HG02943 (cell line): Measurements from ENCODE around the gene ST7L.

Experiments
- ATAC-seq: cut with Tn5 transposase; IDR thresholded peaks from one replicate; pipeline ENCODE4 v1.9.1; 2021; ENCODE audit warnings: mild to moderate bottlenecking, low read depth, moderate library complexity; ENCODE audit not compliant: unreplicated experiment

ST7L gene

DNA sequence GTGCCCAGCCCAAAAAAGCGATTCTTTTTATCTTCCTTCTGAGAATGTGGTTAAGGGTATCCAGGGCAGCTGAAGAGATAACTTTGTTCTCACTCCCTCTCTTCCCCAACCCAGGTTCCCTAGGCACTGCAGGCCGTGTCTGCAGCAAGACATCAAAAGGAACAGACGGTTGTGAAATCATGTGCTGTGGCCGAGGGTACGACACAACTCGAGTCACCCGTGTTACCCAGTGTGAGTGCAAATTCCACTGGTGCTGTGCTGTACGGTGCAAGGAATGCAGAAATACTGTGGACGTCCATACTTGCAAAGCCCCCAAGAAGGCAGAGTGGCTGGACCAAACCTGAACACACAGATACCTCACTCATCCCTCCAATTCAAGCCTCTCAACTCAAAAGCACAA, 98.8 kb downstream of the ST7L start:
- ATAC-seq = no peak

DNA sequence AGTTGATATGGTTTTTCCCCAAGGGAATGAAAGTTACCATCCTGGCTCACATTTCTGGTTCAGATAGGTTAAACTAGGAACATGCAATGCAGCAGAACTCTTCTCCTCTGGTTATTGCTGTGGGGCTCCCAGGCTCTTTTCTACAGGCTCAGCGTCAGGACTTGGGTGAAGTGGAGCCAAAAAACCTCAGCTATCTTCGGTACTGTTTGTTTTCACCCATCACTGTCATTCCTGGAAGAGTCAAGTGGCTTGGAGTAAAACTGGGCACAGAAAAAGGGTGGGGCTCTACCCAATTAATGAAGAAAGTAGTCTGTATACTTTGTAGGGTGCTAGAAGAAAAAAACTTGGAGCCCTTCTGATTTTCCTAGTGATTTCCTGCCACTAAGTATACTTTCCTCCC, 100.8 kb downstream of the ST7L start:
- ATAC-seq = no peak

DNA sequence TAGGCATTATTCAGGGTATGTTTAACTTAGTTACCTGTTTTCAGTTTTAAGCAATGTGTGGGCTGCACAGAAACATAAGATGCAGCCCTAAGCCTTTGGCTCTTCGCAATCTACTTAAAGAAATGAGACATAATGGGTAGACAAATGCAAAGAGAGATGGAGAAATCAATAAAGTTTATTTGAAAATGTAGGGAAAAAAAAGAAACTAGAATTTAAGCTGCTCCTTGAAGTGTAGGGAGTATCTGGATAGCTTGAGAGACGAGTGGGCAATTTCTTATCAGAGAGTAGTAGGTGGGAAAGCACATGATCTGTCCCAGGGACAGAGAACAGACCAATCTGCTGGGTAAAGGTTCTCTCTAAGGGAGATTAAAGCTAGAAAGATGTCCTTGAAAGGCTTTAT, 101.3 kb downstream of the ST7L start:
- no peak for ATAC-seq

DNA sequence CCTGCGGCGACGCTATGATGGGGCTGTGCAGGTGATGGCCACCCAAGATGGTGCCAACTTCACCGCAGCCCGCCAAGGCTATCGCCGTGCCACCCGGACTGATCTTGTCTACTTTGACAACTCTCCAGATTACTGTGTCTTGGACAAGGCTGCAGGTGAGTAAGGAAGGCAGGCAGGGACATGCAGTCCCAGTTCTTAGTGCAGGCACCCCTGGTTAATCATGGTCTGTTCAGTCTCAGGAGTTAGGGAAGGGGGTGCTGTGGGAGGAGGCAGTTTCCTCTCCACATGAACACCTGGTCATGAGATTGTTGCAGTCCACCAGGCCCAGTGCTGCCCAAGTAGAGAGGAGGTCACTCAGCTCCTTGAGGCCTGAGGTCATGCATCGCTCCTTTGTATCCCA, 101.7 kb downstream of the ST7L start:
- ATAC-seq = no peak

DNA sequence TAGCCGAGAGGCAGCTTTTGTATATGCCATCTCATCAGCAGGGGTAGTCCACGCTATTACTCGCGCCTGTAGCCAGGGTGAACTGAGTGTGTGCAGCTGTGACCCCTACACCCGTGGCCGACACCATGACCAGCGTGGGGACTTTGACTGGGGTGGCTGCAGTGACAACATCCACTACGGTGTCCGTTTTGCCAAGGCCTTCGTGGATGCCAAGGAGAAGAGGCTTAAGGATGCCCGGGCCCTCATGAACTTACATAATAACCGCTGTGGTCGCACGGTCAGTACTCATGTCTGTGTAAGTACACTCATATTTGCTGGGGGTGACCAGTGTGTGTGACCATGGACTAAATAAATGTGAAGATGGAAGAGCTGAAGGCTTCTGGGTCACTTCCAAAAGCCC, 102.8 kb downstream of the ST7L start:
- no peak for ATAC-seq

DNA sequence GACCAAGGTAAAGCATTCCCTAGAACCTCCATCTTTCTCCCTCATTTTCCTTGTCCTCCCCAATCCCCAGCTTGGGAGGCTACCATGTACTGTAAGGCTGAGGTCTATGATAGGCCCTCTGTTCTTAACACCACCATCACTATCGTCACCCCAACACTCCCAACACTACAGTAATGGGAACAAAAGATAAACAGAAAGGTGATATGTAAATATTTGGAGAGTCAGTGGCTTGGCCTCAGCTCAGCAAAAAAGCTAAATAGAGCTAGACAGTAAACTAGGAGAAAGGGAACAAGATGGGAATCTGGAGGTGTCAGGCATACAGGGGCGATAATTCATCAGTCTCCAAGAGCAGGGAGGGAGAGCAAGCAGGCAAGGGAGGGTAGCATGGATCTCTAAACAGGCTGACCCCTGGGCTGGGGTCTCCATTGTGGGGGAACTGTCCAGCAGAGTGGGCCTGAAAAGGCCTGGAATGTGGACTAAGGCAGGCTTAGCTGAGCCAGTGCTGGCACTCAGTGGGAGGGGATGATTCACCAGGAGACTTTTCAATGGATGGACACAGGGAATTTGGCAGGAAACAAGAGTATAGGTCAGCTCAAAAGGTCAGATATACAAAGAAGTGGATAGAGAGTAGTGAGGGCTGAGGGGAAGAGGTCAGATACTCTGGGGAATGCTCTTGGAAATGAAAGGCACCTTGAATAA, 103.5 kb downstream of the ST7L start:
- no peak for ATAC-seq

DNA sequence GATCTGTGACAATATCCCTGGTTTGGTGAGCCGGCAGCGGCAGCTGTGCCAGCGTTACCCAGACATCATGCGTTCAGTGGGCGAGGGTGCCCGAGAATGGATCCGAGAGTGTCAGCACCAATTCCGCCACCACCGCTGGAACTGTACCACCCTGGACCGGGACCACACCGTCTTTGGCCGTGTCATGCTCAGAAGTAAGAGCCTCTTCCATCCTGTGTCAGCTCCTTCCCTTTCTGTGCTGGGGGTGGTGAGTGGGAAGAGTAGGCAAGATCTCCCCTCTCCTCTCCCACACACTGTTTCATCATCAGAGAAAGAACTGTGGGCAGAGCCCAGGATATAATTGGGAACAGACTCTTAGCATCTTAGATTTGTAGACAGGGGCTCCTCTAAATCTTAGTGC, 104.0 kb downstream of the ST7L start:
- no peak for ATAC-seq

DNA sequence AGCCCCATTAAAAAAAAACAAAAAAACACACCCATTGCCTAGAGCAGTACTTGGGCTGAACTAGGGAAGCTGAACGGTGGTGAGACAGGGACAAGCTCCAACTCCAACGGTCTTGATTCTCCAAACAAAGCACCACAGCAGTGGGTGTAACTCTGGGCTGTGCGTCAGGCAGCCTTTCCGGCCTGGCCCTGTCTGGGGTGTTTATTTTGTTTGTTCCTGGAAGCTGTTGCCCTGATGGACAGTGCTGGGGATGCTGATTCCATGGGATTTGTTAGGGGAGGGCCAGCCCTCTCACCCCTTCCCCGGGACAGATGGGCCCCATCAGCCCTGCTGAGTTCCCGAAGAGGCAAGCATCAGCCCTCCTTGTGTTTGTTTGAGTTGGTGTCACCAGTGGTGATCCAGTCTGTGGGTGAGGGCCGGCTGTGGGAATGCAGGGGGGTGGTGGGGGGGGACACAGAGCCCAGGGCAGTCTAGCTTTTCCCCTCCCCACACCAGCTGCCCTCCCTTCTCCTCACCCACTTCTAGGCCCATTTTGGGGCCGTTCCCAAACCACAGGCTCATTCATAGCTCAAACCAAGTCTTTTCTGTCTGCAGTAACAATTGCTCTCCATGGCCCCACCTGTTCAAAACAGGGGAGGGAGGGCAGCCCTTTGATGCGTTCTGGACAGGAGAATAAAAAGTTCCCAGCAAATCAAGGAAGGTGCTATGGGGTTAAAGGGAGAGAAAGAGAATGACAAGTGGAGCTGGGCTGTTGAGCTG, 105.7 kb downstream of the ST7L start:
- no peak for ATAC-seq

DNA sequence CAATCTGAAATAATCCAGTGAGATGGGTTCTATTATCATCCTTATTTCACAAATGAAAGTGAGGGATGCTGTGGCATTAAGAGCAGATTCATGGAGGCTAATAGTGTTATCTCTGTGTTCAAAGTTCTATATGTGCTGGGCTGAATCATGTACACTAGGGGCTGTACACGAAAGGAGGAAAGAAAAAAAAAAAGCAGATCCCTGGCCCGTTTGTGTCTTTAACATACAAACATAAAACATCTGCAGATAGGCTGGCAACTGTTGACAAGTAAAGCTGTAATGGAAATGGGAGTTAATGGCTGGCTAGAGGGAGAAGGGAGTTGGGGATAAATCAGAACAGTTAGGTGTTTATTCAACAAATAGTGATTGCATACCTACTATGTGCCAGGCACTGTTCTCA, 107.0 kb downstream of the ST7L start:
- no peak for ATAC-seq

DNA sequence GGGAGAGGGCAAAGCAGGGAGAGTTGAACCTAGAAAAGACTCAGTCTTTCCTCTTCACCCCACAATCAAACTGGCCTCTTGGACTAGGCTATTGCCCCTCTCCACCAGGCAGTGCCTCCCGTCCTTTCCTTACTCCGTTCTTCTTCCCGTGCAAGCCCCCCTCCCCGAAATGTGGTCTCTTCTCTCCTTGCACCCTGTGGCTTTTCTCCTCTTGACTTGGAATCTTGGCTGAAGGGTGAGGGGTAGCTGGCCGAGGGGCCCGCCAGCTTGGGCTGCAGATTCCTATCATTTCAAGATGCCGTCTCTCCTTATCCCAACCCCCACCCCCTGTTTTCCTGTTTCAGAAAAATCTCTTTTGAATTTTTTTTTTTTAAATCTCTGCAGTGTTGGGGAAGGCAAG, 108.6 kb downstream of the ST7L start:
- no peak for ATAC-seq

DNA sequence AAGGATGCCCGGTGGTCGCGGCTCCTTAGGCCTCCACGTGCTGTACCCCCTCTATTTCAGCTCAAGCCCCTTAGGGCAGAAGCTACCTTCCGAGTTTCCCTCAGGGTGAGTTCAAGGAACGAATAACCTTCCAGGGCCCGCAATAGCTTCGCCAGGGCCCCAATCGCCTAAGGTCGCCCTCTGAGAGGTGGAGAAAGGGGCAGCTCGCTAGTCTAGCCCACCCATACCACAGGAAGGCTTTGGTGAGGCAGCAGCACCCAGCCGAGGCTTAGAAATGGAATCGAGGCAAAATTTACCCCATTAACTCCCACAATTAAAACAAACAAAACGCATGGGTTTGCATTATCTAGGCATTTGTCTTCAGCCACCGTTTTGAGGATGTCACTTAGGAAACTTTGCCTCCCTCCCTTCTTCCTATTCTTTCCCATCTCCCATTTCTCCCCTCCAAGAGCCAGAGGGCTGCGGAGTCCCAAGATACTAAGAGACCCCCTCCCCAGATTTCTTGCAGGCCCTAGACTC, 109.2 kb downstream of the ST7L start:
- ATAC-seq = no peak

DNA sequence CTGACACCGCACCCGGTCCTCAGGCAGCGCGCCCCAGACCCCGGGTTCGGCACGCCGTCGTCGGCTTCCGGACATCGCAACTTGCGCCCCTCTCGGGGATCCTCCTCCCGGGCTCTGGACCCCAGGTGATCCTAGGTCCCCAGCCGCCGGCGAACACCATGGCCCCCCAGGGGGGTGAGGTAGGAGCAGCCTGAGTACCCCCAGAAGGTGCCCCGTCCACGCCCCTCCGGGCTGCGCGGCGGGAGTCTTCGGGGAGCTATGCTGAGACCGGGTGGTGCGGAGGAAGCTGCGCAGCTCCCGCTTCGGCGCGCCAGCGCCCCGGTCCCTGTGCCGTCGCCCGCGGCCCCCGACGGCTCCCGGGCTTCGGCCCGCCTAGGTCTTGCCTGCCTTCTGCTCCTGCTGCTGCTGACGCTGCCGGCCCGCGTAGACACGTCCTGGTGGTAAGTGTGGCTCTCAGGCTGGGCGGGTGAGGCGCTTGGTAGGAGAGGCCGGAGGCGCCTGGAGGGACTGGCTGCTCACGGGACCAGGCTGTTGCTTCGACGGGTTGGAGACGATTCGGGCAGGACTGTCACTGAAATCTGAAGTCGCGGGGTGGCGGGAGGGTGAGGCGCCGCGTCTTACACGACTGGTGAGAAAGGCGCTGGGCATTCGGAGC, 109.8 kb downstream of the ST7L start:
- ATAC-seq = no peak

DNA sequence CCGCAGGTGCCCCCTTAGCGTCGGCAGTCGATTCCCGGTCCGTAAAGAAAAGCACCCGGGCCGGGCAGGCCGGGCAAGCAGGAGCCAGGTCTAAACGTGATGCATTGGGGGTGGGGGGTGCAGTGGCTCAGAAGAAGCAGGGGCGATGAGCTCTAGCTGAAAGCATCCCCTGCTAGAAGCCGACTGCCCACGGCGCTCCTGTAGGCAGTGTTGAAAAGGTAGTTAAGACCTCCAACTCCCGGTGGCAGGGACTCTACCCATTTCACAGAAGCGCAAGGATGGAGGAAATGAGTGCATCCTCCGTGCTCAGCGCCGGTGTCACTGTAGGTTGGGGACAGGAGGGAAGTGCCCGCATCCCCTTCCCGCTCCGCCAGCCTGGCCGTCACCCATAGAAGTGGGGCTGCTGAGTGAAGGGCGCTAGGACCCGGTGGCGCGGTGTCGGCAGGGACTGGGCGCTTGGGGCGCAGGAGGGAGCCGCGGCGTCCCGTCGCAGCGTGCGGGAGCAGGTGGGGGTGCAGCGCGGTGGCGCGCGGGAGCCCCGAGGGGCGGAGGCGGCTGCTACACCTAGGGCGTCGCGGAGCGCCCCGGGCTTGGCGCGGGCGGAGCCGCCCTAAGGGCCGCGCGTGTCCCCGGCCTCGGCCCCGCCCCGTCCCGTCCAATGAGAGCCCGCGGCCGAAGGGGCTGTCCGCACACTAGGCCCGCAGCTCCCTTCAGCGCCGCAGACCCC, 110.5 kb downstream of the ST7L start, which contains the start of gene WNT2B:
Gene WNT2B, plus strand, starts transcription at position 688 of the 727 bp plus-strand sequence. CDS start 298 bp downstream, outside the sequence.
- ATAC-seq = peak; percentile 55

DNA sequence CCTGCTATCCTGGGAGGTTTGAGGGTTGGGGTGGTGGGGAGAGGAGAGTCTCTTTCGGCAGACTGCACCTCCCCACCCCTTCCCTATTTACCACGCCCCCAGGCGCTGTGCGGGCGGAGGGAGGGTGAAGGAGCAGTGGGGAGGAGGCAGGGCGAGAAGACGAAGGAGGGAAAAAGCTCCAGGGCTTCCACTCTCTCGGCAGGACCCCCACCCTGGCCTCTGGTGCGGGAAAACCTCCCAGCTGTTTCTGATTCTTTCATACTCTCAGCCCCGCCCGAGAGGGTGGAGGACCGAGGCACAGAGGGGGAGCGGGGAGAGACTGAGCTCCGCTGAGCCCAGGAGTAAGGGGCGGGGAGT, 111.0 kb downstream of the ST7L start:
- ATAC-seq = no peak

DNA sequence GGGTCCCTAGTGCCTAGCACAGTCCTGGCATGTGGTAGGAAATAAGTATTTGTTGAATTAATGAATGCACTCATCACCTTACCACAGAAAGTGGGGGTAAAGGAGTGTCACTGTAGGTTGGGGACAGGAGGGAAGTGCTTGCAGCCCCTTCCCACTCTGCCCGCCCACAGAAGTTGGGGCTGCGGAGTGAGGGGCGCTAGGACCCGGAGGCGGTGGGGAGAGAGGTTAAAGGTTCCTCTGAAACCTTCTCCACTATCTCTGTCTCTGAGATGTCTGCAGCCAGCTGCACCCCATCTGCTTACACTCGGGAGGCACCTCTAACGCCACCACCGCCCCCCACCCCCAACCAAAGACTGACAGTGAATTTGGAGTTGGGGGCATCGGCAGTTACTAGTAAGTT, 111.6 kb downstream of the ST7L start:
- ATAC-seq = no peak

DNA sequence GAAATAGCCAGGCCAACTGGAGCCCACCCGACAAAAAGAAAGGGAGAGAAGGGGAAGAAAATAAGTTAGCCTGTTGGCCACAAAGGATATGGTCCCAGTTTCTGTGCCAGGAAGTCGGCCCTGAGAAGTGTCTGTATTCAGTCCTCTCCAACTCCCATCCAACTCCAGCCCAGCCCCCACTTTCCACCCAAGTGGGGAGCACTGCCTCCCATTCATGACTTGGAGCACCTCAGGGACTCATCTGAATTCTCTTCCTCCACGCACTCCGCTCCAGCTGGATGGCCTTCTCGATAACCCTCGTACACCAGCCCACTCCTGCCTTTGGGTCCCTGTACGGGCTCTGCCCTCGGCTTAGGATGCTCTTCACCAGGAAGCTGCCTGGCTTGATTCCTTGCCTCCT, 112.2 kb downstream of the ST7L start:
- ATAC-seq = no peak

DNA sequence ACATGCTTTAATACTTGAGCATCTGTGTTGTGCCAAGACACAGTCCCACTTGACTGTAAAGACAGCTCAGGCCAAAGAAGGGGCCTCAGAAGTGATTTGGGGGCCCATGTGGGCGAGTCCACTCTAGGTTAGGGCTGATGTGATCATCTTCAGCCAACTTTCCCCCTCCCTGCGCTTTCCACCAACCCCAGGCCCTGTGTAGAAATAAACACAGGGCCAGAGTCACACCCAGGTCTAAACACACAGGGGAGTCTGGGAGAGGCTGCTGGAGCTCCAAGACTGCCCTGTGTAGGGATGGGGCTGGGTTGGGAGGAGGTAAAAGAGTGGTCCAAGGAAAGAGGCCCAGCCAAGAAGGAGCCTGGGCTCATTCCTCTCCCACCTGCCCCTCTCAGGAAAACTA, 112.6 kb downstream of the ST7L start:
- no peak for ATAC-seq

DNA sequence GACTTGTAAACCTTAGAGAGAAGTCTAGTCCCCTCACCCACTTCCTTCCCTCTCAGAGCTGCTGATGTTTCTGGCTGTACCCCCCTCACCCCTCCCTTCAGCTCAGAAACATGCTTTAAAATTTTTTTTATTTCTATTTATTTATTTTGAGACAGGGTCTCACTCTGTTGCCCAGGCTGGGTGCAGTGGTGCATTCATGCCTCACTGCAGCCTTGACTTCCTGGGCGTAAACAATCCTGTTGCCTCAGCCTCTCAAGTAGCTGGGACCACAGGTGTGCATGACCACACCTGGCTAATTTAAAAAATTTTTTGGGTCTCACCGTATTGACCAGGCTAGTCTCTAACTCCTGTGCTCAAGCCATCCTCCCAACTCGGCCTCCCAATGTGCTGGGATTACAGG, 113.1 kb downstream of the ST7L start:
- no peak for ATAC-seq

DNA sequence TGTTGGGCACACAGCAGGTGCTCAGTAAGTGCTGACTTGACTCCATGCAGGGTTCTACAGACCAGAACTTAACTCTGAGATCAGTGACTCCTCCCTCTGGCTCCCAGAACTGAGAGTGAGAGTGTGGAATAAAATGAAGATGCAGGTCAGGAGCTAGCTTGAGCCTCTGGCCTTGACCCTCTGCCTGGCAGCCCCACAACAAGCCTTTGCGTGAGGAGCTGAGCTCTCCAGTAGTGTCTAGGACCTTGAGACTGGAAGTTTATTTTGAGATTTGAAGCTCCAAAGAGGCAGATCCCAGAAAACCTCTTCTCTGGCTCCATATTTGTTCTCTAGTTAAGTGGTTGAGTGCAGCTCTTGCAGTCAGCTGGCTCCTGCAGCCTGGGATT, 113.5 kb downstream of the ST7L start:
- no peak for ATAC-seq

DNA sequence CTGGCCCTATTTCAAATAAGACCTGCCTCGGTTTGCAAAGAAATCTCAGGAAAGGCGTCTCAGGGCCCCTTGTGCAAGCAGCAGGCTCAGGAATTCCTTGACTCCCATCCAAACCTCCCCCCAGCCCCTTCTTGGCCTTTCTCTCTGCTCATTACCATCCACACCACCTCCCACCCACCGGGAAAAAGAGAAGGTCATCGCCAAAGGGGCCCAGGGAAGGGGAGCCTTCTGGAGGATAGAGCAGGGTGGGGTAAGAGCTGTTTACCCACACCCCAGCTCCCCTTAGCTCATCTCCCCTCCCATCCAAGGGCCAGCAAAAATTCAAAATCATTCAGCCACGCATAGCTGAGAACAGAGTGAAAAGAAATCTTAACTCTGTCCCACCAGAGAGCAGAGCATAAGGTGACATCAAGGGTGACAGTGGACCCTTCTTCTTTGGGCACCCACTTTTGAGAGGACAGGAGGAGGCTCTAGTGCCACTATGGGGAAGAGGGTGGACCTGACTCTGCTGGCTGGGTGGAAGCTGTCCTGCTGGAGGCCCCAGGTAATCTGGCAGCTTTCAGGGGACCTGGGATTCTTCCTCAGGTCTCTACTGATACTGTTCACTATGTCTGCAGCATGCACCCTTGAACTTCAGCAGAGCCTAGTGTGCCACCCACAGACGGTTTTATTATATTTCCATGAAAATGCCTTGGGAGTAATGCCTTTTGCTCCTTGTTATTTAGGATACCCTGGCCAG, 114.1 kb downstream of the ST7L start:
- no peak for ATAC-seq
